SH-SY5Y (cell line): Measurements from ENCODE around the gene DACH1.

Source experiments
- GATA2 ChIP-seq: IDR thresholded peaks from 2 replicates; pipeline ENCODE4 v1.6.1; 2011; ENCODE audit warnings: mild to moderate bottlenecking, low read depth, low read length
- GATA3 ChIP-seq: IDR thresholded peaks from 2 replicates; pipeline ENCODE4 v1.6.1; 2011; ENCODE audit warnings: low read depth, mild to moderate bottlenecking, low read length, moderate library complexity

DNA sequence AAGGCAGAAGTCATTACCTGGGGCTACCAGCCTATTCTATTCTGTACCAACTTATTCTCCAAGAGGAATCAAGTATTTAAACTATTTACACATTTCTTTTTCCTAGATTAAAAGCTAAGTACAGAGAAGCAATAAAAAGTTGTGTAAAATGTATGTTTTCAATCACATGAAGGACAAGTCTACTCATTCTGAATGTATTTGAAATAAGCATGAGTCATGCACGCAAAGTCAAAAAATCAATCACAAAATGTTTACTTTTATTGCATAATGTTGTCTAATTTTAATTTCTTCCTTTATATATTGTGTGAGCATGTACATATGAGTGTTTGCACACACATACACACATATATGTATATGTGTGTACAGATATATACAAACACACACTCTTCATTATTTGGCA lies 136.7 kb downstream of the DACH1 start:
- TF ChIP-seq GATA2 (no peak), GATA3 (no peak)
